ENCODE results near the gene SFTA2.

The SFTA2 gene

GRCh38 chr6:30889496-30889885 is 42.5 kb downstream of the SFTA2 start:
- in situ Hi-C loops (cut with HindIII; ENCODE audit: low sequenced_read_pairs) = no loop called here

GRCh38 chr6:30888816-30889495 is 43.0 kb downstream of the SFTA2 start:
- DNase-seq (ENCODE audit: low read depth, low spot score) = no peak
- no peak for TF ChIP-seq CTCF (IDR thresholded peaks at IDR 0.05; ENCODE audit: low read depth, low read length)
- in situ Hi-C loops (cut with HindIII; ENCODE audit: low sequenced_read_pairs) = no loop called here
- no peak overlapping the region for H3K4me3 ChIP-seq (ENCODE audit: low read depth, low read length)

More at GRCh38 chr6:30889496-30889885, 42.5 kb downstream of the SFTA2 start:
- TF ChIP-seq CTCF (IDR thresholded peaks at IDR 0.05; ENCODE audit: low read depth, low read length) = no peak
- DNase-seq (ENCODE audit: low read depth, low spot score) = no peak
- H3K4me3 ChIP-seq (ENCODE audit: low read depth, low read length) = no peak overlapping the region

- no peak for TF ChIP-seq CTCF (IDR thresholded peaks at IDR 0.05; ENCODE audit: low read depth, low read length)
- H3K4me3 ChIP-seq (ENCODE audit: low read depth, low read length) = no peak overlapping the region
- in situ Hi-C loops (cut with HindIII; ENCODE audit: low sequenced_read_pairs) = no loop called here
- DNase-seq (ENCODE audit: low read depth, low spot score) = peak; percentile 31
Measured at GRCh38 chr6:30887901-30888815, 43.8 kb downstream of the SFTA2 start.

- DNase-seq (ENCODE audit: low read depth, low spot score) = no peak
- in situ Hi-C loops (cut with HindIII; ENCODE audit: low sequenced_read_pairs) = no loop called here
- no peak overlapping the region for H3K4me3 ChIP-seq (ENCODE audit: low read depth, low read length)
- no peak for TF ChIP-seq CTCF (IDR thresholded peaks at IDR 0.05; ENCODE audit: low read depth, low read length)
Measured at GRCh38 chr6:30886897-30887255, 45.1 kb downstream of the SFTA2 start.

GRCh38 chr6:30885999-30886896 is 45.7 kb downstream of the SFTA2 start:
- peak; percentile 72 for DNase-seq (ENCODE audit: low read depth, low spot score)
- in situ Hi-C loops (cut with HindIII; ENCODE audit: low sequenced_read_pairs) = no loop called here
- no peak for TF ChIP-seq CTCF (IDR thresholded peaks at IDR 0.05; ENCODE audit: low read depth, low read length)
- H3K4me3 ChIP-seq (ENCODE audit: low read depth, low read length) = peak overlapping the region; percentile 68

GRCh38 chr6:30885481-30885998 is 46.4 kb downstream of the SFTA2 start:
- no peak for DNase-seq (ENCODE audit: low read depth, low spot score)
- in situ Hi-C loops (cut with HindIII; ENCODE audit: low sequenced_read_pairs) = no loop called here
- TF ChIP-seq CTCF (IDR thresholded peaks at IDR 0.05; ENCODE audit: low read depth, low read length) = no peak
- peak overlapping the region; percentile 68 for H3K4me3 ChIP-seq (ENCODE audit: low read depth, low read length)

All from astrocyte of the spinal cord (primary cell).